ENCODE measurements around the gene GOLM1.

DNA sequence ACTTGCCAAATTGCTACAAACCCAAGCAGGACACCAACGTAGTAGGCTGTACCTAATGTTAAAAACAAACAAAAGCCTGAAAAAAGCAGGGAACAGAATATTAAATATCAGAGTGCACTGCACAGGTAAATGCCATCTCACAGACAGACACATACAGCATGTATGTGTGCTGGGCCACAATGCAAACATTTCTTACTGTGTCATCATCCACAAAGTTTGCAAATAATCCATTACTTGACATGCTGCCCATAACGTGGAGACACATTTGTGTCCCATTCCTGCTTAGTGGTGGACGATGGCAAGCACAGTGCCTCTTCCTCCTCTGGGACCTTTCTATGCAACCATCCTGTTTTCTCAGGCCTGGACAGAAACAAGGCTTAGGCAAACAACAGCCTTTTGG, 44.7 kb downstream of the GOLM1 start:
- TF ChIP-seq, protein P1, sequence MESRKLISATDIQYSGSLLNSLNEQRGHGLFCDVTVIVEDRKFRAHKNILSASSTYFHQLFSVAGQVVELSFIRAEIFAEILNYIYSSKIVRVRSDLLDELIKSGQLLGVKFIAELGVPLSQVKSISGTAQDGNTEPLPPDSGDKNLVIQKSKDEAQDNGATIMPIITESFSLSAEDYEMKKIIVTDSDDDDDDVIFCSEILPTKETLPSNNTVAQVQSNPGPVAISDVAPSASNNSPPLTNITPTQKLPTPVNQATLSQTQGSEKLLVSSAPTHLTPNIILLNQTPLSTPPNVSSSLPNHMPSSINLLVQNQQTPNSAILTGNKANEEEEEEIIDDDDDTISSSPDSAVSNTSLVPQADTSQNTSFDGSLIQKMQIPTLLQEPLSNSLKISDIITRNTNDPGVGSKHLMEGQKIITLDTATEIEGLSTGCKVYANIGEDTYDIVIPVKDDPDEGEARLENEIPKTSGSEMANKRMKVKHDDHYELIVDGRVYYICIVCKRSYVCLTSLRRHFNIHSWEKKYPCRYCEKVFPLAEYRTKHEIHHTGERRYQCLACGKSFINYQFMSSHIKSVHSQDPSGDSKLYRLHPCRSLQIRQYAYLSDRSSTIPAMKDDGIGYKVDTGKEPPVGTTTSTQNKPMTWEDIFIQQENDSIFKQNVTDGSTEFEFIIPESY (IDR thresholded peaks at IDR 0.05): no peak
- TF ChIP-seq, protein P2, sequence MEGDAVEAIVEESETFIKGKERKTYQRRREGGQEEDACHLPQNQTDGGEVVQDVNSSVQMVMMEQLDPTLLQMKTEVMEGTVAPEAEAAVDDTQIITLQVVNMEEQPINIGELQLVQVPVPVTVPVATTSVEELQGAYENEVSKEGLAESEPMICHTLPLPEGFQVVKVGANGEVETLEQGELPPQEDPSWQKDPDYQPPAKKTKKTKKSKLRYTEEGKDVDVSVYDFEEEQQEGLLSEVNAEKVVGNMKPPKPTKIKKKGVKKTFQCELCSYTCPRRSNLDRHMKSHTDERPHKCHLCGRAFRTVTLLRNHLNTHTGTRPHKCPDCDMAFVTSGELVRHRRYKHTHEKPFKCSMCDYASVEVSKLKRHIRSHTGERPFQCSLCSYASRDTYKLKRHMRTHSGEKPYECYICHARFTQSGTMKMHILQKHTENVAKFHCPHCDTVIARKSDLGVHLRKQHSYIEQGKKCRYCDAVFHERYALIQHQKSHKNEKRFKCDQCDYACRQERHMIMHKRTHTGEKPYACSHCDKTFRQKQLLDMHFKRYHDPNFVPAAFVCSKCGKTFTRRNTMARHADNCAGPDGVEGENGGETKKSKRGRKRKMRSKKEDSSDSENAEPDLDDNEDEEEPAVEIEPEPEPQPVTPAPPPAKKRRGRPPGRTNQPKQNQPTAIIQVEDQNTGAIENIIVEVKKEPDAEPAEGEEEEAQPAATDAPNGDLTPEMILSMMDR (IDR thresholded peaks at IDR 0.05; ENCODE audit: low read depth, low read length, missing input control): no peak
- TF ChIP-seq TAF1 (conservative IDR thresholded peaks at IDR 0.05): no peak
- TF ChIP-seq, protein P3, sequence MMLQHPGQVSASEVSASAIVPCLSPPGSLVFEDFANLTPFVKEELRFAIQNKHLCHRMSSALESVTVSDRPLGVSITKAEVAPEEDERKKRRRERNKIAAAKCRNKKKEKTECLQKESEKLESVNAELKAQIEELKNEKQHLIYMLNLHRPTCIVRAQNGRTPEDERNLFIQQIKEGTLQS (IDR thresholded peaks at IDR 0.05): no peak
- TF ChIP-seq, protein P4, sequence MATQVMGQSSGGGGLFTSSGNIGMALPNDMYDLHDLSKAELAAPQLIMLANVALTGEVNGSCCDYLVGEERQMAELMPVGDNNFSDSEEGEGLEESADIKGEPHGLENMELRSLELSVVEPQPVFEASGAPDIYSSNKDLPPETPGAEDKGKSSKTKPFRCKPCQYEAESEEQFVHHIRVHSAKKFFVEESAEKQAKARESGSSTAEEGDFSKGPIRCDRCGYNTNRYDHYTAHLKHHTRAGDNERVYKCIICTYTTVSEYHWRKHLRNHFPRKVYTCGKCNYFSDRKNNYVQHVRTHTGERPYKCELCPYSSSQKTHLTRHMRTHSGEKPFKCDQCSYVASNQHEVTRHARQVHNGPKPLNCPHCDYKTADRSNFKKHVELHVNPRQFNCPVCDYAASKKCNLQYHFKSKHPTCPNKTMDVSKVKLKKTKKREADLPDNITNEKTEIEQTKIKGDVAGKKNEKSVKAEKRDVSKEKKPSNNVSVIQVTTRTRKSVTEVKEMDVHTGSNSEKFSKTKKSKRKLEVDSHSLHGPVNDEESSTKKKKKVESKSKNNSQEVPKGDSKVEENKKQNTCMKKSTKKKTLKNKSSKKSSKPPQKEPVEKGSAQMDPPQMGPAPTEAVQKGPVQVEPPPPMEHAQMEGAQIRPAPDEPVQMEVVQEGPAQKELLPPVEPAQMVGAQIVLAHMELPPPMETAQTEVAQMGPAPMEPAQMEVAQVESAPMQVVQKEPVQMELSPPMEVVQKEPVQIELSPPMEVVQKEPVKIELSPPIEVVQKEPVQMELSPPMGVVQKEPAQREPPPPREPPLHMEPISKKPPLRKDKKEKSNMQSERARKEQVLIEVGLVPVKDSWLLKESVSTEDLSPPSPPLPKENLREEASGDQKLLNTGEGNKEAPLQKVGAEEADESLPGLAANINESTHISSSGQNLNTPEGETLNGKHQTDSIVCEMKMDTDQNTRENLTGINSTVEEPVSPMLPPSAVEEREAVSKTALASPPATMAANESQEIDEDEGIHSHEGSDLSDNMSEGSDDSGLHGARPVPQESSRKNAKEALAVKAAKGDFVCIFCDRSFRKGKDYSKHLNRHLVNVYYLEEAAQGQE (IDR thresholded peaks at IDR 0.05): no peak
- TF ChIP-seq EGR1 (IDR thresholded peaks at IDR 0.05; ENCODE audit: low read depth in 2 of 2): no peak
- TF ChIP-seq RXRA (IDR thresholded peaks at IDR 0.05): no peak
- TF ChIP-seq SP1 (IDR thresholded peaks at IDR 0.05): no peak
- no peak for TF ChIP-seq HNF4G (IDR thresholded peaks at IDR 0.05)
- TF ChIP-seq RAD21 (IDR thresholded peaks at IDR 0.05): no peak
